GM19238 (cell line): ENCODE data around the gene GPR55.

Experiments
- DNase-seq: peaks from one replicate; pipeline ENCODE4 v3.0.0; 2011; ENCODE audit warnings: low spot score; ENCODE audit not compliant: insufficient read length

GPR55 gene

GRCh38 chr2:230919681-230920080 is 5.4 kb downstream of the GPR55 start:
- DNase-seq, result no peak

- DNase-seq, result no peak
These were observed 5.8 kb downstream of the GPR55 start for GRCh38 chr2:230919240-230919639.

GRCh38 chr2:230916218-230916617 is 8.8 kb downstream of the GPR55 start:
- no peak for DNase-seq

GRCh38 chr2:230915319-230915718 is 9.7 kb downstream of the GPR55 start:
- DNase-seq, result no peak

- DNase-seq, result no peak
These were observed 10.2 kb downstream of the GPR55 start for GRCh38 chr2:230914886-230915285.

GRCh38 chr2:230913406-230914143 is 11.5 kb downstream of the GPR55 start:
- DNase-seq, result no peak

GRCh38 chr2:230912724-230913123 is 12.3 kb downstream of the GPR55 start:
- no peak for DNase-seq

GRCh38 chr2:230912046-230912445 is 13.0 kb downstream of the GPR55 start:
- DNase-seq, result no peak

GRCh38 chr2:230910546-230911177 is 14.4 kb downstream of the GPR55 start:
- no peak for DNase-seq

- no peak for DNase-seq
These were observed 15.0 kb downstream of the GPR55 start for GRCh38 chr2:230909841-230910545.

- no peak for DNase-seq
These were observed 16.3 kb downstream of the GPR55 start for GRCh38 chr2:230908595-230909191.

- DNase-seq, result no peak
These were observed 16.9 kb downstream of the GPR55 start for GRCh38 chr2:230908092-230908594.

GRCh38 chr2:230907361-230908091 is 17.5 kb downstream of the GPR55 start:
- DNase-seq, result no peak

- no peak for DNase-seq
These were observed 18.4 kb downstream of the GPR55 start for GRCh38 chr2:230906471-230907230.

GRCh38 chr2:230905448-230906421 is 19.3 kb downstream of the GPR55 start:
- DNase-seq, result no peak

GRCh38 chr2:230904856-230905447 is 20.1 kb downstream of the GPR55 start:
- no peak for DNase-seq

GRCh38 chr2:230903231-230904150 is 21.6 kb downstream of the GPR55 start:
- DNase-seq, result no peak
